Progenitor cell of endocrine pancreas (in vitro differentiated cells): ENCODE data around the gene SORCS2. TPM values are rescaled to one million over a fixed set of nuclear protein-coding genes. Genes with fewer than 3 reads are reported as not detected.

Experiments used
- DNase-seq: peaks from one replicate; pipeline ENCODE4 v3.0.0; 2021; ENCODE audit warnings: low spot score; ENCODE audit not compliant: unreplicated experiment
- H3K27ac Mint-ChIP-seq: 2 replicates; pipeline ENCODE4 v1.8.0; 2021; ENCODE audit warnings: mild to moderate bottlenecking, moderate library complexity, mixed read lengths
- H3K27me3 Mint-ChIP-seq: 2 replicates; pipeline ENCODE4 v1.8.0; 2021; ENCODE audit warnings: mixed read lengths
- H3K36me3 Mint-ChIP-seq: 2 replicates; pipeline ENCODE4 v1.8.0; 2022; ENCODE audit warnings: mixed read lengths; ENCODE audit not compliant: insufficient read depth
- H3K4me1 Mint-ChIP-seq: 2 replicates; pipeline ENCODE4 v1.8.0; 2021; ENCODE audit warnings: low read depth, mixed read lengths
- H3K4me3 Mint-ChIP-seq: 2 replicates; pipeline ENCODE4 v1.8.0; 2021; ENCODE audit warnings: low read depth, mild to moderate bottlenecking, moderate library complexity, mixed read lengths
- H3K9me3 Mint-ChIP-seq: 2 replicates; pipeline ENCODE4 v1.8.0; 2021; ENCODE audit warnings: low read depth, mixed read lengths
- total RNA-seq: library from RNA; stranded (reverse); gene quantifications from 2 replicates; pipeline ENCODE4 v1.2.1, GENCODE V29; 2021
- TF ChIP-seq, protein P1 (sequence below): fragments of 200-600 bp; sonication (generic); IDR thresholded peaks from one replicate; pipeline ENCODE4 v1.5.0; 2021; ENCODE audit warnings: antibody characterized with exemption, mild to moderate bottlenecking; ENCODE audit not compliant: unreplicated experiment

The SORCS2 gene
- total RNA-seq, 1 donor from 2014 or later = 2.2 TPM

DNA sequence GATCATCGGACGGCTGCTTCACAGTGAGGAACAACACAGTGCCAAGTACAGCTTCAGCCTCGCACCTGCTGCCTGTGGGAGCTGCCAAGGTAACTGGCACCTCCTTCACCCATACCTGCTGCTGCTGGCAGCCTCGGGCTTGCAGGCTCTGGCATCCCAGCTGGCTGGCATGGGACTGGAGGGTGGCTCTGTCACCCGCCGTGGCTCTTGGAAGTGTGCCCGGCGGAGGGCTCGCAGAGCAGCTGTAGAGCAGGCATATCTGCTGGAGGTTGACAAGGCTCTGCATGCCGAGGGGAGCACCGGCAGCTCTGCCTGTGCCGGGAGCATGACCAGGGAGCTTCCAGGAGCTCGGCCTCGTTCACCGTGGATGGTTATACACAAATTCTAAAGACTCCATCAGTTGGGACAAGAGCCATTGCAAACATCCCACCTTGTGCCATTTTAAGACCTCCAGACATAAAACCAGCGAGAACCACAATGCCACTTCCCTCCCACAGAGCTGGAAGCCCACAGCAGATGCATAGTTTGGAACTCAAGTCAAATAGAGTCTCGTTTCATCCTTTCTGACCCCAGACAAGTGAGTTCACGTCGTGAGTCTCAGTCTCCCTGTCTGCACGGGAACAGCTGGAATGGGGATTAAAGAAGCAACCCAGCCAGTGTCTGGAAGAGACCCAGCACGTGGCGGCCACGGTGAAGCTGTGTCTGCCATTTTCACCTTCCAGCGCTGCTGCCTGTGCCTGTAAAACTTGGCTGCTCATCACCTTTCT lies 326.7 kb downstream of the SORCS2 start:
- no peak for DNase-seq
- Mint-ChIP-seq H3K27ac (peak overlapping the region; percentile 29), H3K9me3 (no peaks in the 10 kb centered on the region), H3K4me1 (peaks cover 9% of the 10 kb centered on the region), H3K4me3 (no peak overlapping the region), H3K27me3 (peaks cover 47% of the 10 kb centered on the region), H3K36me3 (no peaks in the 10 kb centered on the region)
- TF ChIP-seq, protein P1, sequence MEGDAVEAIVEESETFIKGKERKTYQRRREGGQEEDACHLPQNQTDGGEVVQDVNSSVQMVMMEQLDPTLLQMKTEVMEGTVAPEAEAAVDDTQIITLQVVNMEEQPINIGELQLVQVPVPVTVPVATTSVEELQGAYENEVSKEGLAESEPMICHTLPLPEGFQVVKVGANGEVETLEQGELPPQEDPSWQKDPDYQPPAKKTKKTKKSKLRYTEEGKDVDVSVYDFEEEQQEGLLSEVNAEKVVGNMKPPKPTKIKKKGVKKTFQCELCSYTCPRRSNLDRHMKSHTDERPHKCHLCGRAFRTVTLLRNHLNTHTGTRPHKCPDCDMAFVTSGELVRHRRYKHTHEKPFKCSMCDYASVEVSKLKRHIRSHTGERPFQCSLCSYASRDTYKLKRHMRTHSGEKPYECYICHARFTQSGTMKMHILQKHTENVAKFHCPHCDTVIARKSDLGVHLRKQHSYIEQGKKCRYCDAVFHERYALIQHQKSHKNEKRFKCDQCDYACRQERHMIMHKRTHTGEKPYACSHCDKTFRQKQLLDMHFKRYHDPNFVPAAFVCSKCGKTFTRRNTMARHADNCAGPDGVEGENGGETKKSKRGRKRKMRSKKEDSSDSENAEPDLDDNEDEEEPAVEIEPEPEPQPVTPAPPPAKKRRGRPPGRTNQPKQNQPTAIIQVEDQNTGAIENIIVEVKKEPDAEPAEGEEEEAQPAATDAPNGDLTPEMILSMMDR = no peak

- H3K27ac Mint-ChIP-seq = no peak overlapping the region
- DNase-seq = no peak
- H3K9me3 Mint-ChIP-seq = no peaks in the 10 kb centered on the region
- TF ChIP-seq, protein P1 = no peak
- H3K4me3 Mint-ChIP-seq = no peak overlapping the region
- peaks cover 49% of the 10 kb centered on the region for H3K27me3 Mint-ChIP-seq
- H3K4me1 Mint-ChIP-seq = peaks cover 13% of the 10 kb centered on the region
- H3K36me3 Mint-ChIP-seq = no peaks in the 10 kb centered on the region
Measured at GRCh38 chr4:7519638-7520376, 327.5 kb downstream of the SORCS2 start.

GRCh38 chr4:7521666-7522065 lies 329.3 kb downstream of the SORCS2 start:
- Mint-ChIP-seq H3K4me3 (no peak overlapping the region), H3K36me3 (no peaks in the 10 kb centered on the region), H3K4me1 (peaks cover 8% of the 10 kb centered on the region), H3K9me3 (no peaks in the 10 kb centered on the region), H3K27me3 (peaks cover 57% of the 10 kb centered on the region), H3K27ac (no peak overlapping the region)
- TF ChIP-seq, protein P1 = no peak
- DNase-seq = no peak

DNA sequence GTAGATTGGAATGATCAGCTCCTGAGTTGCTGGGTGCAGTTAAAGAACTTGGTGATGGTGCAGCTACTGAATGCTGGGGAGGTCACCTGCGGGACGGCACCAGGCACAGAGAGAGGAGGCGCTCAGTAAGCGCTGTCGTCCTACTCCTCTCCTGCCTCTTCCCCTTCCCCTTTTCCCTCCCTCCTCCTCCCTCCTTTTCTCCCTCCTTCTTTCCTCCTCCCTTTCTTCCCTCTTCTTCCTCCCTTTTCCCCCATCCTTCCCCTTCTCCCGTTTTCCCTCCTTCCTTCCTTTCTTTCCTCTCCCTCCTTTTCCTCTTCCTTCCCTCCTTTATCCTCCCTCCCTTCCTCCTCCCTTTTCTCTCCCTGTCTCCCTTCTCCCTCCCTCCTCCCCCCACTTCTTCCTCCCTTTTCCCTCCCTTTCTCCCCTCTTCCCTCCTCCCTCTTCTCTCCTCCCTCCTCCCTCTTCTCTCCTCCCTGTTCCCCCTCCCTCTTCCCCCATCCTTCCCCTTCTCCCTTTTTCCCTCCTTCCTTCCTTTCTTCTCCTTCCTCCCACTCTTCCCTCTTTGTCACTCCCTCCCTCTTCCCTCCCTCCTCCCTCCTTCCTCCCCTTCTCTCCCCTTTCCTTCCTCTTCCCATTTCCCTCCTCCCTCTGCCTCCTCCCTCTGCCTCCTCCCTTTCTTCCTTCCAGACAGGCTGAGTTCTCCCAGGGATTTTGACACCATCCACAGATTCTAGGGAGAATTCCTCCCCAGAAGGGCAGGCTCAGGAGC lies 330.3 kb downstream of the SORCS2 start:
- Mint-ChIP-seq H3K27ac (no peak overlapping the region), H3K27me3 (peaks cover 47% of the 10 kb centered on the region), H3K4me1 (peaks cover 13% of the 10 kb centered on the region), H3K36me3 (no peaks in the 10 kb centered on the region), H3K4me3 (no peak overlapping the region), H3K9me3 (no peaks in the 10 kb centered on the region)
- no peak for DNase-seq
- TF ChIP-seq, protein P1 = no peak

DNA sequence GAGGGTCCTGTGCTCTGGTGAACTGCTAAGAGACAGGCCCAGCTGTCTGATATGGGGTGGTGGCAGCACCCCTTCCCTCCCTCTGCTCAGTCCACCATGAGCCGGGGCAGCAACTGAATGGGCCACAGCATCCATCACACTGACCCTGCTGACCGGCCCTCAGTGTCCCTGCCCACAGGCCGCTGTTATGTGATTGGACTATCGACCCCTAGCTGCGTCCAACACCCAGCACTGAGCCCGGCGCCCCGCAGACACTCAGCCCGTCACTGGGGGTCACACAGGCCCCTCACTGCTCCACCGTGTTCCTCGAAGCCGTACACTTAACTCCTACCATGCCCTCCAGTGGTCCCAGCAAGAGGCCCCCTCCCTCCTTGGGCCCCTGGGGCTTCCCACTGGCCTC lies 331.2 kb downstream of the SORCS2 start:
- Mint-ChIP-seq H3K27ac (no peak overlapping the region), H3K27me3 (peaks cover 41% of the 10 kb centered on the region), H3K4me1 (peaks cover 17% of the 10 kb centered on the region)

More for the DNA sequence above, 331.2 kb downstream of the SORCS2 start:
- DNase-seq = no peak
- TF ChIP-seq, protein P1 = no peak
- Mint-ChIP-seq H3K4me3 (no peak overlapping the region), H3K9me3 (no peaks in the 10 kb centered on the region), H3K36me3 (no peaks in the 10 kb centered on the region)
